Measurements from ENCODE around the gene VARS2.

- no peak for TF ChIP-seq EZH2 (IDR thresholded peaks at IDR 0.05; ENCODE audit: low read length)
- TF ChIP-seq CTCF (optimal IDR thresholded peaks at IDR 0.05 in 1 of 3, IDR thresholded peaks at IDR 0.05 in 1 of 3, conservative IDR thresholded peaks at IDR 0.05 in 1 of 3; ENCODE audit: extremely low read depth in 1 of 3, insufficient read depth in 2 of 3, low read length in 3 of 3) = no peak
Observed at GRCh38 chr6:30917487-30917886, 3.4 kb downstream of the VARS2 start.

Data from keratinocyte (primary cell).